AG04450 (cell line): ENCODE data around the gene CYP26B1. TPM values are rescaled to one million over a fixed set of nuclear protein-coding genes. Genes with fewer than 3 reads are reported as not detected.

Source experiments
- CTCF ChIA-PET: fragments of 300-600, 350-600 bp; formaldehyde crosslinking; extraction: SDS; loops from one replicate; lab custom pipeline; 2022; ENCODE audit warnings: antibody characterized with exemption, inconsistent platforms; lab: Charles Lee
- POLR2A ChIA-PET: fragments of 350-600 bp; formaldehyde crosslinking; extraction: SDS; loops from one replicate; lab custom pipeline; 2021; ENCODE audit warnings: antibody characterized with exemption, inconsistent platforms; lab: Yijun Ruan, JAX
- DNase-seq: peaks from one replicate; pipeline ENCODE4 v3.0.0-alpha.2; 2011; ENCODE audit warnings: low read depth, low spot score
- H3K27ac ChIP-seq: one replicate; pipeline ENCODE4 v1.5.1; 2012; ENCODE audit warnings: low read depth, low read length, control low read depth
- H3K27me3 ChIP-seq: one replicate; pipeline ENCODE4 v1.6.0; 2012; ENCODE audit warnings: low read length; ENCODE audit not compliant: control insufficient read depth, insufficient read depth
- H3K4me3 ChIP-seq: 2 replicates; pipeline ENCODE4 v1.5.1; 2011; ENCODE audit warnings: mild to moderate bottlenecking, low read depth, low read length, control low read depth
- H3K9me3 ChIP-seq: 2 replicates; pipeline ENCODE4 v1.5.1; 2012; ENCODE audit warnings: low read length; ENCODE audit not compliant: control insufficient read depth, insufficient read depth
- CTCF ChIP-seq: IDR thresholded peaks from 2 replicates; pipeline ENCODE4 v1.5.1; 2011; ENCODE audit warnings: low read depth, low read length, control low read depth, inconsistent platforms
- polyA plus RNA-seq: library from polyadenylated mRNA; depleted of rRNA; stranded (reverse); fragments of >200 nt; gene quantifications from 2 replicates; pipeline ENCODE4 v1.2.3, GENCODE V29; 2011

Gene CYP26B1
- polyA plus RNA-seq, 1 experiment, result 0.01 TPM

GRCh38 chr2:72172478-72172877 lies 24.8 kb upstream of the CYP26B1 start:
- no peak for DNase-seq
- no peak for TF ChIP-seq CTCF
- POLR2A ChIA-PET, result no interaction called here
- Histone ChIP-seq H3K27ac (no peak overlapping the region), H3K9me3 (no peaks in the 10 kb centered on the region), H3K4me3 (no peak overlapping the region), H3K27me3 (no peaks in the 10 kb centered on the region)
- CTCF ChIA-PET, result no interaction called here

- H3K4me3 ChIP-seq, result no peak overlapping the region
- POLR2A ChIA-PET, result no interaction called here
- CTCF ChIA-PET, result no interaction called here
- H3K27ac ChIP-seq, result no peak overlapping the region
- H3K9me3 ChIP-seq, result no peaks in the 10 kb centered on the region
- TF ChIP-seq CTCF, result no peak
- no peaks in the 10 kb centered on the region for H3K27me3 ChIP-seq
- no peak for DNase-seq
Observed at GRCh38 chr2:72166279-72166678, 18.6 kb upstream of the CYP26B1 start.

- H3K9me3 ChIP-seq, result no peaks in the 10 kb centered on the region
- CTCF ChIA-PET, result no interaction called here
- POLR2A ChIA-PET, result no interaction called here
- no peaks in the 10 kb centered on the region for H3K27me3 ChIP-seq
- no peak for TF ChIP-seq CTCF
- H3K4me3 ChIP-seq, result no peak overlapping the region
- no peak for DNase-seq
- H3K27ac ChIP-seq, result no peak overlapping the region
Observed at GRCh38 chr2:72165792-72166191, 18.1 kb upstream of the CYP26B1 start.

DNA sequence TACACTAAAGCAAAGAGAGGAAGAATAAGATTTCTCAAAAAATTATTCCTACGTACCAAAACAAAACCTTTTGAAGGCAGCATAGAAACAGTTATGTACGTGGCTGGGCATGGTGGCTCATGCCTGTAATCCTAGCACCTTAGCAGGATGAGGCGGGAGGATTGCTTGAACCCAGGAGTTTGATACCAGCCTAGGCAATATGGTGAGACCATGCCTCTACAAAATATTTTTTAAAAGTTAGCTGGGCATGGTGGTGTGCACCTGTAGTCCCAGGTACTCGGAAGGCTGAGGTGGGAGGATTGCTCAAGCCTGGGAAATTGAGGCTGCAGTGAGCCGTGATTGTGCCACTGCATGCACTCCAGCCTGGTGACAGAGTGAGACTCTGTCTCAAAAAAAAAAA lies 14.9 kb upstream of the CYP26B1 start:
- POLR2A ChIA-PET, result no interaction called here
- no peak for DNase-seq
- CTCF ChIA-PET, result interaction anchor here (4.3 kb wide), 1 partner anchor 11 kb away, joined by 22 read pairs; no protein-coding TSS in a partner anchor

More for the DNA sequence above, 14.9 kb upstream of the CYP26B1 start:
- Histone ChIP-seq H3K27ac (no peak overlapping the region), H3K27me3 (peaks cover 13% of the 10 kb centered on the region), H3K9me3 (no peaks in the 10 kb centered on the region), H3K4me3 (no peak overlapping the region)
- no peak for TF ChIP-seq CTCF
